Inferior parietal cortex (tissue), 1 donor: ENCODE results near the gene ZNF440.
"Not testable (repeated sequence)": the region's sequence is repeated elsewhere in the genome, so short reads cannot be mapped to it uniquely, and the experiment has no call there.

Source experiments
- DNase-seq: peaks from one replicate; pipeline ENCODE4 v3.0.0-alpha.2; 2016; ENCODE audit errors: extremely low spot score

The ZNF440 gene

DNA sequence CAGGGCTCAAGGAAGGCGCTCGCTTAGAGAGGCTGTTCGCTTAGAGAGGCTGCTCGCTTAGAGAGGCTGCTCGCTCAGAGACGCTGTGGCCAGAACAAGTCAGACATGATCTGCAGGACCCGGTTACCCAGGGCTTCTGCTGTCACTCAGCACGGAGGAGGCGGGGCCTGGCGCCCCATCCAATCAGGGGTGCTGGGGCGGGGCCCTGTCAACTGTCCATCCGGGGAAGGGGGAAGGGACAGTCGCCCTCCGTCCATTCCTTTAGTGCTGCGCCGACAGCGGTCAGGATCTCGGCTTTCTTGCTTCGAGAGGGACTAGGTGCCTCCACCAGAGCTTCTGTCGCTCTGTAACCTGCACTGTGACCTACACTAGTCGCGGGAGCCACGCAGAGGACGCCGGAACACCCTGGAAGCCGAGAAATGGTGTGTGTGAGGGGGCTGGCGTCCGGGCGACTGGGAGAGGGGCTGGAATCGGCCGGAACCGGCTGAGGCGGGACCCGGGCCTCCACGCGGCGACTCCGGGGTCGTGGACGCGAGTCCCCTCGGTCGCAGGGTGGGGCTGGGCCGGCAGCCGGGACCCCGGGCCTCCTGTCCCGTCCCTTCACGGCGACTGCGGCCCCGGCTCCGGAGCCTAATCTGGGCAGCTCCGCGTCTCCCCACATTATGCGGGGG, at the start of gene ZNF440:
TSS of gene ZNF440 (plus strand) at position 245 of the 671 bp plus-strand sequence. CDS start at position 420, 175 bp downstream.
- peak; percentile 94 for DNase-seq

DNA sequence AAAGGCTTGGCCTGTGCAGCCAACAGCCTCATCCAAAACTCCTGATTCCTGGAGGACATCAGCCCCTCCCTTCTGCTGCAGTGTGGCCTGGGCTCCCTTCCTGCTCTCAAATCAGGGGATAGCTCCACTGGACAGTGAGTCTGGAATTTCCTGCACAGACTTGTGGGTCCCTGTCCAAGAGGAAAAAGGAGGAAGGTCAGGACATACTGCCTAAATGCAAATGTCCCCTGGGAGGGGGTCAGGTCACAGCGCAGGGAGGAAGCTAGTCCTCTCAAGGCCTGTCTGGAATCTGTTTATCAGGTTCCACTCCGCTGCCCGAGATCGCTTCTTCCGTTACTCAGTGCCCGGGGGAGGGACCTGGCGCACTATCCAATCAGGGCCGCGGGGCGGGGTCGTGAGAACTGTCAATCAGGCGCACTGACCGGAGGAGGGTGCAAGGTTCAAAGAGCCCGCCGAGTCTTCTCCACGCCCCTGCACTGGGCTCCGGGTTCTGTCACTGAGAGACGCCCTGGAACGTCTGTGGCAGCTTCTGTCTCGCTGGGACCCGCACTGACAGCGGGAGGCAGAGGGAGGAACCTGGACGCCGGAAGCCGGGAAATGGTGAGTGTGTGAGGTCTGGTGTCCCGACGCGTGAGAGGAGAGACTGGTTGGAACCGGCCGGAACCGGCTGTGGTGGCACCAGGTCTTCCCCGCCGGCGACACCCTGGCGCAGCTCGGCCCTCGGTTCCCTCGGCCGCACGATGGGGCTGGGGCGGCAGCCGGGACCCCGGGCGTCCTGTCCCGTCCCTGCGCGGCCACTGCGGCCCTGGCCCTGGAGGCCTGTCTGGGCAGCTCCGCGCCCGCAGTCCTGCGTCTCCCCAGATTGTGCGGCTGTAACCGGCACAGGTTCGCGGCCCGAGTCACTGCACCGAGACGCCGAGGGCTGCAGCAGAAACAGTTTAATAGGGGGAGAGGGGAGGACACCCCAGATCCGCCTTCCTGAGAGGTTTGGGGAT, 47.2 kb upstream of the ZNF440 start, which contains the start of gene ZNF441:
TSS of gene ZNF441 (plus strand) at position 404 of the 995 bp plus-strand sequence. CDS start at position 598, 194 bp downstream.
- peak; percentile 96 for DNase-seq

DNA sequence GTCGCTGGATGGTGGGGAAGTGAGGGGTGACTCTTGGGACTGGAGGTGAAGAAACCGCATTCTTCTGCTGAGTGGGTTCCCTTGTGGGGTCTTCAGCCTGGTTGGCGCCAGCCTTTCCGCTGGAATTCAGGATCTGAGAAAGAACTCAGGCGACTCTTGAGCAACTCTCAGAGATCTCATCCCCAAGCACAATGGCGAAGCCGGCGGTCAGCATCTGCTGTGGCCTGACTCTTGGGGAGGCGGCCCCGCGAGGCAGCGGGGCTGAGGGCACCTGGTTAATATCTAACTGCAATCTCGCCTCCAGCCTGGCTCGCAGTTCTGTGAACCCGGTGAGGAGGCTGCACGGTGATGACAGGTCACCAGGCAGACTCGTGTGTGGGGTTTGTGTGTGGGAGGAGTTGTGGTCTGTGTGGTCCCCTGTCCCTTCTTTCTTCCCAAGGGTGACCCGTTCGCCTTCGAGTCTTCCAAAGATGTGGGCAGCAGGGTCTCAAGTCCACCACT, 46.4 kb upstream of the ZNF440 start:
- peak; percentile 9 for DNase-seq

DNA sequence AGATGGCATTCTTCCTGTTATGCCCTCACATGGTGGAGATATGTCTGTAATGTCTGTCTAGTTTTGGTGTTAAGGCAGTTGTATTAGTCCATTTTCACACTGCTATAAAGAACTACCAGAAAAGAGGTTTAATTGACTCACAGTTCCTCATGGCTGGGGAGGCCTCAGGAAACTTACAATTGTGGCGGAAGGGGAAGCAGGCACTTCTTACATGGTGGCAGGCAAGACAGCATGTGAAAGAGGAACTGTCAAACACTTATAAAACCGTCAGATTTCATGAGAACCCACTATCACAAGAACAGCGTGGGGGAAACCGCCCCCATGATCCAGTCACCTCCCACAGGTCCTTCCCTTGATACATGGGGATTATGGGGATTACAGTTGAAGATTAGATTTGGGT, 44.1 kb upstream of the ZNF440 start:
- DNase-seq, result no peak

DNA sequence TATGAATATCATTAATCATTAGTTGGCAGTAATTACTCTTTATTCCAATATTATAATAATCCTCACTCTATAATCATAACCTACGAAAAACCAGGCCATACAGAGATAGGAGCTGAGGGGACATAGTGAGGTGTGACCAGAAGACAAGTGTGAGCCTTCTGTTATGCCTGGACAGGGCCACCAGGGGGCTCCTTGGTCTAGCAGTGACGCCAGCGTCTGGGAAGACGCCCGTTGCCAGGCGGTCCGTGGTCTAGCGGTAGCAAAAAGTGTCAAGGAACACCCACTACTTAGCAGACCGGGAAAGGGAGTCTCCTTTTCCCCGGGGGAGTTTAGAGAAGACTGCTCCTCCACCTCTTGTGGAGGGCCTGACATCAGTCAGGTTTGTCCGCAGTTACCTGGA, 42.6 kb upstream of the ZNF440 start:
- not testable (repeated sequence) for DNase-seq

DNA sequence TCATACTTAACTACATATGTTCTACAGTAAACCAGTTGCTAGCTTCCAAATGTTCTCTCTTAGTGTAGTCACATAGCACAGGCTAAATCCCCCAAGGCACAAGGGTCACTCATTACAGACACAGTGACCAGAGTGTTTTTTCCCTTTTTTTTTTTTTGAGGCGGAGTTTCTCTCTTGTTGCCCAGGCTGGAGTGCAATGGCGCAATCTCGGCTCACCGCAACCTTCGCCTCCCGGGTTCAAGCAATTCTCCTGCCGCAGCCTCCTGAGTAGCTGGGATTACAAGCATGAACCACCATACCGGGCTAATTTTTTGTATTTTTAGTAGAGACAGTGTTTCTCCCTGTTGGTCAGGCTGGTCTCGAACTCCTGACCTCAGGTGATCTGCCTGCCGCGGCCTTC, 37.4 kb upstream of the ZNF440 start:
- DNase-seq, result not testable (repeated sequence)

DNA sequence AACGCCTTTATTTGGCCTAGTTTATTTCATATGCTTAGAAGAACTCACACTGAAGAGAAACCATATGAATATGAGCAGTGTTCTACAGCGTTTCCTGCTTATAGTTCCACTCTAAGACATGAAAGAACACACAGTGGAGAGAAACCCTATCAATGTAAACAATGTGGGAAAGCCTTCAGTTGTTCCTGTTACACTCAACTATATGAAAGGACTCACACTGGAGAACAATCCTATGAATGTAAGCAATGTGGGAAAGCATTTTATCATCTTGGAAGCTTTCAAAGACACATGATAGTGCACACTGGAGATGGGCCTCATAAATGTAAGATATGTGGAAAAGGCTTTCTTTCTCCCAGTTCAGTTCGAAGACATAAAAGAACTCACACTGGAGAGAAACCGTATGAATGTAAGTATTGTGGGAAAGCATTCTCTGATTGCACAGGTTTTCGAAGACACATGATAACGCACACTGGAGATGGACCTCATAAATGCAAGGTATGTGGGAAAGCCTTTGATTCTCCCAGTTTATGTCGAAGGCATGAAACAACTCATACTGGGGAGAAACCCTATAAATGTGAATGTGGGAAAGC, 33.5 kb upstream of the ZNF440 start:
- no peak for DNase-seq

DNA sequence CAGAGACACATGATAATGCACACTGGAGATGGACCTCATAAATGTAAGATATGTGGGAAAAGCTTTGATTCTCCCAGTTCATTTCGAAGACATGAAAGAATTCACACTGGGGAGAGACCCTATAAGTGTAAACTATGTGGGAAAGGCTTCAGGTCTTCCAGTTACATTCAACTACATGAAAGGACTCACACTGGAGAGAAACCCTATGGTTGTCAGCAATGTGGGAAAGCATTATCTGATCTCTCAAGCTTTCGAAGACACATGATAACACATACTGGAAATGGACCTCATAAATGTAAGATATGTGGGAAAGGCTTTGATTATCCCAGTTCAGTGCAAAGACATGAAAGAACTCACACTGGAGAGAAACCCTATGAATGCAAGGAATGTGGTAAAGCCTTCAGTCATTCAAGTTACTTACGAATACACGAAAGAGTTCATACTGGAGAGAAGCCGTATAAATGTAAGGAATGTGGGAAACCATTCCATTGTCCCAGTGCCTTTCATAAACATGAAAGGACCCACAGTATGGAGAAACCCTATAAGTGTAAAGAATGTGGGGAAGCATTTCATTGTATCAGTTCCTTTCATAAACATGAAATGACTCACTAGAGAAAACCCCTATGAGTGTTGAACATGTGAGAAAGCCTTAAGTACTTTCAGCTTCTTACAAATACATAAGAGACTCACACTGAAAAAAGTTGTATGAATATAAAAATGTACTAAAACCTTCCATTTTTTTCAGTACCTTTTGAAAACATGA, 32.6 kb upstream of the ZNF440 start:
- no peak for DNase-seq

DNA sequence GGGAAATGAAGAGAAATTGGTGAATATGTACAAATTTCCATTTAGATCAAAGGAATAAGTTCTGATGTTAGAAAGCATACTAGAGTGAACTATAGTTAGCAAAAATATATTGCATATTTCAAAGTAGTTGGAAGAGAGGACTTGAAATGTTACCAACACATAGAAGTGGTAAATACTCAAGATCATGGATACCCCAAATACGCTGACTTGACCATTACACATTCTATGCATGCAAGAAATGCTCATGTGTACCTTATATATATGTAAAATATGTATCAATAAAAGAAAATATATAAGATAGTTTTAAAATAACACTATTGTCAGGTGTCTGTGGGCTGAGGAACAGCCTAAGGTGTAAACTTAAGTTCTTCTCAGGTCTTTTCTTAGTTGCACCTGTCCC, 30.3 kb upstream of the ZNF440 start:
- no peak for DNase-seq

DNA sequence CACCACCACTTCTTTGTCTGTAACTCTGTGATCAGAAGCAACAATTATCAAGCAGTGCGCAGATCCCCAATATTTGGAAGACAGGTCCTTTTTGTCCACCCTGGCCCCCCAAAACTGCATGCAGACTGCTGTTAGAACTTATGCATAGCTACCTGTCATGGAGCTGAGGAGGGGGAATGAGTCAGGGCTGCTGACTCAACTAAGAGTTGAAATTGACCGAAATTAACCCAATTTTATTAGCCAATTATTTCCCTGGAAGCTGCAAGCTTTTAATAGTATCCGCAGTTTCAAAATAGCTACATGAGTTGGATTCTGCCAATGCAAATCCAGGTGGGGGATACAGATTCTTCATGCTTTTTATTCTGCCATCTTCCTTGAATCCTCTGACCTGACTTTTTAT, 29.7 kb upstream of the ZNF440 start:
- no peak for DNase-seq

DNA sequence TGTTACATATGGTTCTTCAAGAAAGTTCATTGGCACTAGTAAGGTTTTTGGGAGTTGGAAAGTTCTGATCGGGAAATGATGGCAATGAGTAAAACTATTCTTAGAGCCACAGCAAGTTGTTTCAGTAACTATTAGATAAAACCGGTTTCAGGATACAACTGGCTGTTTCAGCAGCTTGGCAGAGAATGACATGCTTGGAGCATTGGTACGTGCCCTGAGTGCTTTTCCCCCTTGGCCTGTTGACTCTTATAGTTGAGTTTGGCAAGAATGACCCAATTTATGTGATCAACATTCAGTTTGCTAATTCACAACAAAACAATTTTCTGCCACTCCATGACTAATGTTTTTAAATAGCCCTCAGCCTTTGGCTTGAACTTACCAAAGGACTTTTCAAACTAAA, 26.5 kb upstream of the ZNF440 start:
- no peak for DNase-seq

DNA sequence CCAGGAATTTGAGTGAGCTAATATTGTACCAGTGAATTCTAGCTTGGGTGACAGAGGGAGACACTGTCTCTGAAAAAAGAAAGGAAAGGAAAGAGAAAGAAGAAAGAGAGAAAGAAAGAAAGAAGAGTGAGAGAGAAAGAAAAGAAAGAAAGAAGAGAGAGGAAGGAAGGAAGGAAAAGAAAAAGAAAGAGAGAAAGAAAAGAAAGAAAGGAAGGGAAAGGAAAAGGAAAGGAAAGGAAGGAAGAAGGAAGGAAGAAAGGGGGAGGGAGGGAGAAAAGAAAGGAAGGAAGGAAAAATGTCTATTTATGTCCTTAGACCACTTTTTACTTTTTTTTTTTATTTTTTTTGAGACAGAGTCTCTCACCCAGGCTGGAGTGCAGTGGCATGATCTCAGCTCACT, 21.1 kb upstream of the ZNF440 start:
- no peak for DNase-seq

DNA sequence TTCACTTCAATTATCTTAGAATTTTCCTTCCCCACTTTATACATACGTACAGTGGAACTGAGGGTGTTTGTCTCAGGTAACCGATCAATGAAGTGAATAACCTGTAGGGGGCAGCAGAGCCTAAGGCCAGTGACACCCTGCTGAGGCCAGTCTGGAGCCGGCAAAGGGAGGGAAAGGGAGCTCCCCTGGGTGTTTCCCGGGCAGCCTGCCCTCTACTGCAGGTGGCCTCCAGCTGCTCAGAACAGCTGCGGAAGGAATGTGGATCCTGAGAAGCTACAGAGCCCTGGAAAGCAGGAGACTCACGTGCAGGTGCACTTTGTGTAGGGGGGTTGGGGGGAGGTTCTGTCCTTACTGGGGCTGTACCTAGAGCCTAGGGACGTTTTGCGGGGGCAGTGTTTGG, 16.6 kb upstream of the ZNF440 start:
- peak; percentile 90 for DNase-seq

DNA sequence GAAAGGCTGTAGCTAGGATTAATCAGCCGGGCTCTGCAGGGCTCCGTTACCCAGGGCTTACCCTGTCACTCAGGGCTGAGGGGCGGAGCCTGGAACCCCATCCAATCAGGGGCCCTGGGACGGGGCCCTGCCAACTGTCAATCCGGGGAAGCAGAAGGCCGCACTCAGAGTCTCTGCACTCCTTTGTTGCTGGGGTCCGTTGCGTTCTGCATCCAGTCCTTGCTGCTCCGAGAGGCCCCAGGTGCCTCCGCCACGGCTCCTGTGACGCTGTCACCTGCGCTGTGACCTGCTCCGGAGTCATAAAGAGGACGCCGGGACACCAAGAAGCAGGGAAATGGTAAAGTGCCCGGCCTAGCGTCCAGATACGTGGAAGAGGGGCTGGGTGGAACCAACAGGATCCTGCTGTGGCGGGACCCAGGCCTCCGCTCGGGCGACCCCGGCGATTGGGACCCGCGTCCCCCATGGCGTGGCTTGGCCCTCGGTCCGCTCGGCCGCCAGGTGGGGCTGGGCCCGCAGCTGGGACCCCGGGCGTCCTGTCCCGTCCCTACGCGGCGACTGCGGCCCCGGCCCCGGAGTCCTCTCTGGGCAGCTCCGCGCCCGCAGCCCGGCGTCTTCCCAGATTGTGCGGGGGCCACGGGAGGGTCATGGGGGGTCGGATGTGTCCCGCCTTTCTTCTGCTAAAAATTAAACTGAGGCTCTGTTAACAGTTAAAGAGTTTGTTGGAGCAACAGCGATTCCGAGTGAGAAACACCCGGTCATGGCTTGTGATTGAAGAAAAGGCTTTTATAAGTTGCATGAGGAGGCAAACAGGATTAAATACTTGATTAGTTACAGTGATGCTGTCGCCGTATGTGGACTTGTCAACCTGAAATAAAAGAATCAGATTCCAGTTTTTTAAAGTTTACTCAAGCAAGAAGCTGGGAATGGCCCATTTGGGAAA, 15.4 kb upstream of the ZNF440 start, which contains the start of gene ZNF491:
TSS of gene ZNF491 (plus strand) at position 133 of the 940 bp plus-strand sequence. CDS start 7,431 bp downstream, outside the sequence.
- DNase-seq, result peak; percentile 91

DNA sequence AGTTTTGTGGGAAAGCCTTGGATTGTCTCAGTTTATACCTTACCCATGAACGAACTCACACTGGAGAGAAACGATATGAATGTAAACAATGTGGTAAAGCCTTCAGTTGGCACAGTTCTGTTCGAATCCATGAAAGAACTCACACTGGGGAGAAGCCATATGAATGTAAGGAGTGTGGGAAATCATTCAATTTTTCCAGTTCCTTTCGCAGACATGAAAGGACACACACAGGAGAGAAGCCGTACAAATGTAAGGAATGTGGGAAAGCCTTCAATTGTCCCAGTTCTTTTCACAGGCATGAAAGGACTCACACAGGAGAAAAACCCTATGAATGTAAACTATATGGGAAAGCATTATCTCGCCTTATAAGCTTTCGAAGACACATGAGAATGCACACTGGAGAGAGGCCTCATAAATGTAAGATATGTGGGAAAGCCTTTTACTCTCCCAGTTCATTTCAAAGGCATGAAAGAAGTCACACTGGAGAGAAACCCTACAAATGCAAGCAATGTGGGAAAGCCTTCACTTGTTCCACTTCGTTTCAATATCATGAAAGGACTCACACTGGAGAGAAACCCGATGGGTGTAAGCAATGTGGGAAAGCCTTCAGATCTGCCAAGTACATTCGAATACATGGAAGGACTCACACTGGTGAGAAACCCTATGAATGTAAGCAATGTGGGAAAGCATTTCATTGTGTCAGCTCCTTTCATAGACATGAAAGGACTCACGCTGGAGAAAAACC, 7.5 kb upstream of the ZNF440 start:
- no peak for DNase-seq

DNA sequence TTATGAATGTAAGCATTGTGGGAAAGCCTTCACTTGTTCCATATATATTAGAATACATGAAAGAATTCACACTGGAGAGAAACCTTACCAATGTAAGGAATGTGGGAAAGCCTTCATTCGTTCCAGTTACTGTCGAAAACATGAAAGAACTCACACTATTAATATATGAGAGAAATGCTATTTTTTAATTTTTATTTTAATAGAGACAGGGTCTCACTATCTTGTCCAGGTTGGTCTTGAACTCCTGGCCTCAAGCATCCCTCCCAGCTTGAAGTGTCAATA, 7.0 kb upstream of the ZNF440 start:
- no peak for DNase-seq

DNA sequence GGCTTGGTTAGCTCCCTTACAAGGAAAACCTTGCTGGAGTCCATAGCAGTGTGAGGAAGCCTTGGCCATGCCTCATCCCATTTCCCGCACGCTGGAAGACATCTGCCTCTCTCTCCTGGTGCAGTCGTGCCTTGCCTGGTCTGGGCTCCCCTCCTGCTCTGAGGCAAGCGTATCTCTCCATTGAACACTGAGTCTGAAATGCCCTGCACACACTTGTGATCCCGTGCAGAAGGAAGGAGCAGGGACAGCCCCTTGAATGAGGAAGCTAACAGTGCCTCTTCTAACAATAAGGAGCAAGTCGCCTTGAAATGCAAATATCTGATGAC, 407 bp upstream of the ZNF440 start:
- no peak for DNase-seq

DNA sequence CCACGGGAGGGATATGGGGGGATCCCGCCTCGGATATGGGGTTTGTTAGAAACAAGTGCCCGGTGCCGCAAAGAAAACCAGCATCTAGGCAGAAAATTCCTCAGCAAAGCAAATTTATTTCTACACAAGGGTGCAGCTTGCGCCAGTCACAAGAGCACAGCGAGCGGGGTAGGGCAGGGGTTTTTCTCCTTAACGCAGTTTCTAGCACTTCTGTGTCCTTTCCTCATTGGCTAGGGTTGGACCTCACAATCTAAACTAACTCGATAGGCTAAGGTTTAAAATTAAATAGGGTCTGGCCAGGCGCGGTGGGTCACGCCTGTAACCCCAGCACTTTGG, 595 bp downstream of the ZNF440 start:
- peak; percentile 6 for DNase-seq

DNA sequence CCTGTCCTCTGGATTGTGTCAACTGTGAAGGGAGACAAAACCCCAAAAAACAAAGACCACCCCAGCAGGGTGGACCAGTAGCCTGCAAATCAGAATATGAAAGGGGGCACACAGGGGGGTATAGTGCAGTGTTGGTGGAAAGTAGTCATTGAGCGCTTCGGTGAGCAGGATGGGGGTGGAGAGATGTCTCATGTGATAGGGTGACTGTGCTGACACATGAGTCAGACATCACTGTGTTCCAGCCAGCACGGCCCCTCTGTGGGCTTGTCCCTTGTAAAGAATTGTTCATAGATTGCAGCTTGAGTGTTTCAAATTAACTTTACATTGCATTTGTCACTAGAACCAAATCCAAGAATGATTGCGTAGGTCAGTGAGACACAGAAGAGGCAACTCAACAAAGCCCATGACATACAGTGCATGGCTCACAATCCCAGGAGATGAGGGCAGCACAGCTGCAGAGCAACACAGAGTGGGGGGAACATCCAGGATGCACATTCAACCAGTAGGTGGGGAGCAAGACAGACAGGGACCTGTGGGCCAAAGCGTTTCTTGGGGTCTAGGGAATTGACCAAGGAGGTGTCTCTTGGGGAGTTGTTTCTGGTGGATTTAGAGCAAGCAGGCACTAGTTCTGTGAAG, 7.5 kb downstream of the ZNF440 start:
- DNase-seq, result no peak
